CD14-positive monocyte (primary cell): ENCODE results near the gene PRDM12. TPM values are rescaled to one million over a fixed set of nuclear protein-coding genes. Genes with fewer than 3 reads are reported as not detected.

ENCODE experiments used
- DNase-seq, 3 donors: peaks; one replicate each; pipeline ENCODE4 v3.0.0-alpha.2; 2011 to 2022
- H2AFZ ChIP-seq: 2 replicates; pipeline ENCODE4 v1.6.0; 2012; ENCODE audit warnings: mild to moderate bottlenecking, low read depth, low read length, inconsistent platforms; ENCODE audit not compliant: insufficient read depth, poor library complexity, severe bottlenecking
- H3K27ac ChIP-seq, 2 donors: 1 replicate in 1 of 2; 2 replicates in 1 of 2; pipeline ENCODE4 v1.5.1; 2012 to 2013; ENCODE audit warnings: low read length in 2 of 2, control low read depth in 1 of 2, inconsistent platforms in 1 of 2, low read depth in 1 of 2, mild to moderate bottlenecking in 1 of 2
- H3K27me3 ChIP-seq, 2 donors: one replicate each; pipeline versions ENCODE4 v1.6.0 to v1.6.1; 2011 to 2013; ENCODE audit warnings: low read length in 2 of 2; ENCODE audit not compliant: control insufficient read depth in 2 of 2, insufficient read depth in 2 of 2
- H3K36me3 ChIP-seq, 2 donors: replicated peaks in 1 of 2; 1 replicate in 1 of 2; 2 replicates in 1 of 2; pipeline versions ENCODE4 v1.5.1 to v1.6.1; 2012 to 2013; ENCODE audit warnings: low read length in 2 of 2, control low read depth in 1 of 2, inconsistent platforms in 1 of 2, mild to moderate bottlenecking in 1 of 2; ENCODE audit not compliant: insufficient read depth in 2 of 2, control insufficient read depth in 1 of 2
- H3K4me1 ChIP-seq, 2 donors: 1 replicate in 1 of 2; 2 replicates in 1 of 2; pipeline versions ENCODE4 v1.5.1 to v1.6.1; 2012 to 2013; ENCODE audit warnings: low read length in 2 of 2, control low read depth in 1 of 2, inconsistent platforms in 1 of 2, mild to moderate bottlenecking in 1 of 2, moderate library complexity in 1 of 2; ENCODE audit not compliant: insufficient read depth in 2 of 2, control insufficient read depth in 1 of 2
- H3K4me2 ChIP-seq: replicated peaks from 2 replicates; pipeline ENCODE3; 2012; ENCODE audit warnings: low read length, moderate library complexity, mild to moderate bottlenecking; ENCODE audit not compliant: poor library complexity, severe bottlenecking; ENCODE audit errors: extremely low read depth
- H3K4me3 ChIP-seq, 3 experiments: fragments of 200-600 bp in 1 of 3; sonication (generic) in 1 of 3; replicated peaks in 1 of 3; 1 replicate in 2 of 3; 2 replicates in 1 of 3; pipeline ENCODE4 v1.5.1; 2011 to 2013; ENCODE audit warnings: low read length in 3 of 3, mild to moderate bottlenecking in 3 of 3, control low read depth in 2 of 3, low read depth in 2 of 3, inconsistent platforms in 1 of 3, moderate library complexity in 1 of 3
- H3K79me2 ChIP-seq: 2 replicates; pipeline ENCODE4 v1.6.0; 2012; ENCODE audit warnings: mild to moderate bottlenecking, control low read depth, inconsistent platforms, low read length, moderate library complexity; ENCODE audit not compliant: insufficient read depth
- H3K9ac ChIP-seq: 2 replicates; pipeline ENCODE4 v1.6.0; 2017; ENCODE audit warnings: low read length, mild to moderate bottlenecking; ENCODE audit not compliant: insufficient read depth, poor library complexity, severe bottlenecking
- H3K9me3 ChIP-seq, 2 donors: replicated peaks in 1 of 2; 1 replicate in 1 of 2; 2 replicates in 1 of 2; pipeline versions ENCODE4 v1.5.1 to v1.6.1; 2012 to 2013; ENCODE audit warnings: low read length in 2 of 2, control low read depth in 1 of 2; ENCODE audit not compliant: control insufficient read depth in 1 of 2, insufficient read depth in 1 of 2
- H4K20me1 ChIP-seq: 2 replicates; pipeline ENCODE4 v1.6.0; 2012; ENCODE audit warnings: mild to moderate bottlenecking, low read length, control low read depth, moderate library complexity; ENCODE audit not compliant: insufficient read depth
- H3K27ac Mint-ChIP-seq, 7 donors: one replicate each; pipeline ENCODE4 v1.8.0; 2020; ENCODE audit warnings: mild to moderate bottlenecking in 7 of 7, mixed read lengths in 7 of 7, moderate library complexity in 6 of 7, inconsistent platforms in 2 of 7
- H3K27me3 Mint-ChIP-seq, 3 donors: one replicate each; pipeline ENCODE4 v1.8.0; 2021 to 2022; ENCODE audit warnings: low read depth in 3 of 3, mild to moderate bottlenecking in 3 of 3, mixed read lengths in 3 of 3, moderate library complexity in 3 of 3, inconsistent platforms in 1 of 3
- H3K36me3 Mint-ChIP-seq, 2 donors: one replicate each; pipeline ENCODE4 v1.8.0; 2020; ENCODE audit warnings: mixed read lengths in 2 of 2, inconsistent platforms in 1 of 2, mild to moderate bottlenecking in 1 of 2
- H3K4me1 Mint-ChIP-seq: one replicate; pipeline ENCODE4 v1.8.0; 2020; ENCODE audit warnings: mild to moderate bottlenecking, mixed read lengths
- H3K4me3 Mint-ChIP-seq, 2 donors: one replicate each; pipeline ENCODE4 v1.8.0; 2020; ENCODE audit warnings: mild to moderate bottlenecking in 2 of 2, mixed read lengths in 2 of 2, moderate library complexity in 1 of 2
- H3K9me3 Mint-ChIP-seq, 7 donors: one replicate each; pipeline ENCODE4 v1.8.0; 2020 to 2022; ENCODE audit warnings: mixed read lengths in 7 of 7, mild to moderate bottlenecking in 6 of 7, moderate library complexity in 6 of 7, inconsistent platforms in 2 of 7
- WGBS: methylation state at CpG from one replicate; pipeline ENCODE4 v1.1.5; 2013; ENCODE audit warnings: missing lambda C conversion rate; ENCODE audit not compliant: insufficient coverage; 5-methylcytosine and 5-hydroxymethylcytosine counted together
- intact Hi-C, 2 donors: fragments of 100-400 bp; cut with micrococcal nuclease; formaldehyde crosslinking; loops; one replicate each; pipeline versions ENCODE4 v1.15.0 to v1.15.1; 2023
- polyA plus RNA-seq, 3 donors: library from polyadenylated mRNA; depleted of rRNA in 1 of 3; unstranded in 2 of 3; stranded (reverse) in 1 of 3; fragments of 300-500 nt in 2 of 3; fragments of >200 nt in 1 of 3; fragmentation: Illumina TruSeq in 2 of 3; gene quantifications; 1 replicate in 2 of 3; 2 replicates in 1 of 3; pipeline ENCODE4 v1.2.3, GENCODE V29; 2012 to 2021
- TF ChIP-seq, protein P1 (sequence below): fragments of 200-600 bp; IDR thresholded peaks from one replicate; pipeline ENCODE4 v1.8.0; 2022; ENCODE audit warnings: antibody characterized with exemption, mild to moderate bottlenecking

Gene PRDM12
- polyA plus RNA-seq, 3 donors, result 0.08 TPM; not detected in 2

DNA sequence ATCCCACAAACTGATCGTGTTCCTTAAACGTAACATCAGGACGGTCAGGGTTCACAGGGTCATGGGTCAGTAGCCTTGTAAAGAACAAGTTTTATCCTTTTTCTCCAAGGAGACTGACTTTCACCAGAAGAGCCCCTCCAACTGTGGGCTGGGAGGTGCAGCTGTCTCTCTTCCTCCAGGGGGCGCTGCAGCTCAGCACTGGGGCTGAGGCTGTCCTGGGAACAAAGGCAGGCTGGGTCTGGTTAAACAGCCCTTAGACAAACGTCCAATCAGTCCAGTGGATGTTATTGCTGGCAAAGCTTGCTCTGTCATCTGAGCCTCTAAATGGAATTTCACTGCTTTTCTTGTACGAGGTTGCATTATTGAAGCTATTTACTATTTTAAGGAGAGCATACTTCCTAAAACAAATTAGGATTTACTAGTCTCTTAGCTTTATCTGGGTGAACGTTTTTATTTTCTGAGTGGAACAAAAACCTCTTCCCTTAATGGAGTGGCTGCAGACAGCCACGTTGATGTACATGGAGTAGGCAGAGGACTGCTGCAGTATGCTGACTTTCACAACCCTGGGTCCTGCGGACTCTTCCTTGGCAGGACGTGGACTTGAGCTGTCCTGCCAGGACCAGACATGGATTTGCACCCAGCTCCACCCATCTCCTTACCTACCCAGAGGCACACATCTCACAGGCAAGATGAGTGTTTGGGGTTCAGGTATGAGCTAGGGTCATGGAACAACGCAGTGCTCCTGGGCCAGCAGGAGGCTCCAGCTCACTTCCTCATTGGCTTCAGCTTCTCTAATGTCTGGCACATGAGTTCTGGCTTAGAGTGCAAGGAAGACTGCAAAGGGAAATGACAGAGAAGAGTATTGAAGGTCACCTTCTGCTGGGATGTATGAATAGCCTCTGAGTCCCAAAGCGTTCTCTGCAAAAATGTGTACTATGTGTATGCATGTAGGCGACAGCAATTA lies 36.9 kb downstream of the PRDM12 start:
- Mint-ChIP-seq H3K27ac (peak overlapping the region in 1 of 7 donors; percentile 41), H3K27me3 (peaks cover 0 to 2% (median 1%) of the 10 kb centered on the region in 3 donors), H3K9me3 (no peaks in the 10 kb centered on the region), H3K36me3 (peaks cover 69 to 88% of the 10 kb centered on the region in 2 donors), H3K4me3 (no peak overlapping the region), H3K4me1 (peaks cover 8% of the 10 kb centered on the region)
- Histone ChIP-seq H3K4me1 (no peaks in the 10 kb centered on the region), H3K27ac (no peak overlapping the region), H2AFZ (no peak overlapping the region), H3K9ac (no peak overlapping the region), H3K9me3 (no peaks in the 10 kb centered on the region), H3K79me2 (peaks cover 14% of the 10 kb centered on the region), H4K20me1 (peaks cover 3% of the 10 kb centered on the region), H3K36me3 (peaks cover 63 to 87% of the 10 kb centered on the region in 2 donors), H3K4me3 (no peak overlapping the region), H3K27me3 (no peaks in the 10 kb centered on the region), H3K4me2 (no peak overlapping the region)
- intact Hi-C loops, result loop anchor here (5.0 to 10.0 kb wide), 4 partner anchors 161 to 346 kb away; no protein-coding TSS in a partner anchor
- peak; percentile 36 to 53 (median 48) for DNase-seq
- TF ChIP-seq, protein P1, sequence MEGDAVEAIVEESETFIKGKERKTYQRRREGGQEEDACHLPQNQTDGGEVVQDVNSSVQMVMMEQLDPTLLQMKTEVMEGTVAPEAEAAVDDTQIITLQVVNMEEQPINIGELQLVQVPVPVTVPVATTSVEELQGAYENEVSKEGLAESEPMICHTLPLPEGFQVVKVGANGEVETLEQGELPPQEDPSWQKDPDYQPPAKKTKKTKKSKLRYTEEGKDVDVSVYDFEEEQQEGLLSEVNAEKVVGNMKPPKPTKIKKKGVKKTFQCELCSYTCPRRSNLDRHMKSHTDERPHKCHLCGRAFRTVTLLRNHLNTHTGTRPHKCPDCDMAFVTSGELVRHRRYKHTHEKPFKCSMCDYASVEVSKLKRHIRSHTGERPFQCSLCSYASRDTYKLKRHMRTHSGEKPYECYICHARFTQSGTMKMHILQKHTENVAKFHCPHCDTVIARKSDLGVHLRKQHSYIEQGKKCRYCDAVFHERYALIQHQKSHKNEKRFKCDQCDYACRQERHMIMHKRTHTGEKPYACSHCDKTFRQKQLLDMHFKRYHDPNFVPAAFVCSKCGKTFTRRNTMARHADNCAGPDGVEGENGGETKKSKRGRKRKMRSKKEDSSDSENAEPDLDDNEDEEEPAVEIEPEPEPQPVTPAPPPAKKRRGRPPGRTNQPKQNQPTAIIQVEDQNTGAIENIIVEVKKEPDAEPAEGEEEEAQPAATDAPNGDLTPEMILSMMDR, result peak; percentile 95
- 61% methylated on average over 6 of the region's 13 CpGs for WGBS

DNA sequence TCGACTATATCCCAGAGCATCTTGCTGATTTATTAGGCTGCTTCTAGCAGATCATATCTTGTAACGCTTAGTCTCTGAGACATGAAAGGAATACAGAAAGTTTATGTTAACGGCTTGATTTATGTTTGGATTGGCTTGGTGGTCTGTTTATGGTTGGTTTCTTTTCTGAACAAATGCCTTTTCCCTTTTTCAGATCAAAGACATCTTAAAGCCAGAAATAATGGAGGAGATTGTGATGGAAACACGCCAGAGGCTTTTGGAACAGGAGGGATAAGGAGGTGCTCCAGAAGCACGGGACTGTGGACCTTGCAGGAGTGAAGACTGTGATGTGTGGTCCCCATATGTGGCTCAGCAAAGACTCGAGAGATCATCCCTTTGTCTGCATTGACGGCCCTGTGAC lies 39.1 kb downstream of the PRDM12 start:
- TF ChIP-seq, protein P1, result no peak
- Histone ChIP-seq H3K4me1 (no peaks in the 10 kb centered on the region), H3K79me2 (peaks cover 7% of the 10 kb centered on the region), H3K27me3 (no peaks in the 10 kb centered on the region), H3K9me3 (no peaks in the 10 kb centered on the region), H3K4me2 (no peak overlapping the region), H4K20me1 (no peaks in the 10 kb centered on the region), H3K27ac (no peak overlapping the region), H2AFZ (no peak overlapping the region), H3K9ac (no peak overlapping the region), H3K36me3 (peaks cover 48 to 65% of the 10 kb centered on the region in 2 donors), H3K4me3 (no peak overlapping the region)
- H3K27ac Mint-ChIP-seq, result no peak overlapping the region
- peaks cover 0 to 1% (median 0%) of the 10 kb centered on the region in 3 donors for H3K27me3 Mint-ChIP-seq
- no peaks in the 10 kb centered on the region for H3K9me3 Mint-ChIP-seq
- peaks cover 51 to 75% of the 10 kb centered on the region in 2 donors for H3K36me3 Mint-ChIP-seq
- intact Hi-C loops, result loop anchor here (5.0 to 10.0 kb wide), 4 partner anchors 159 to 344 kb away; no protein-coding TSS in a partner anchor
- peaks cover 5% of the 10 kb centered on the region for H3K4me1 Mint-ChIP-seq
- no peak overlapping the region for H3K4me3 Mint-ChIP-seq
- WGBS, result 95% methylated on average over 4 of the region's 7 CpGs
- DNase-seq, result no peak
